Fibroblast of mammary gland (primary cell): Measurements from ENCODE around the gene NRXN3.

Experiments used
- DNase-seq: peaks from one replicate; pipeline ENCODE4 v3.0.0-alpha.2; 2010; ENCODE audit warnings: low read depth
- H3K4me3 ChIP-seq: 2 replicates; pipeline ENCODE4 v1.5.1; 2011; ENCODE audit warnings: low read depth, mild to moderate bottlenecking, low read length, moderate library complexity; ENCODE audit not compliant: control insufficient read depth
- CTCF ChIP-seq: conservative IDR thresholded peaks from 2 replicates; pipeline ENCODE4 v1.5.1; 2011; ENCODE audit warnings: low read depth, low read length, inconsistent platforms; ENCODE audit not compliant: control insufficient read depth, insufficient read depth

The NRXN3 gene

GRCh38 chr14:79878785-79879184 is 1708.6 kb downstream of the NRXN3 start:
- TF ChIP-seq CTCF: no peak
- H3K4me3 ChIP-seq: no peak overlapping the region
- no peak for DNase-seq

- no peak for DNase-seq
- H3K4me3 ChIP-seq: no peak overlapping the region
- TF ChIP-seq CTCF: no peak
These were observed 1711.1 kb downstream of the NRXN3 start for GRCh38 chr14:79881299-79881698.

- no peak overlapping the region for H3K4me3 ChIP-seq
- no peak for TF ChIP-seq CTCF
- no peak for DNase-seq
These were observed 1720.4 kb downstream of the NRXN3 start for GRCh38 chr14:79890527-79890926.

GRCh38 chr14:79896009-79896408 is 1725.8 kb downstream of the NRXN3 start:
- no peak overlapping the region for H3K4me3 ChIP-seq
- peak; percentile 48 for DNase-seq
- TF ChIP-seq CTCF: no peak

GRCh38 chr14:79899610-79900009 is 1729.4 kb downstream of the NRXN3 start:
- no peak overlapping the region for H3K4me3 ChIP-seq
- no peak for TF ChIP-seq CTCF
- DNase-seq: no peak

- TF ChIP-seq CTCF: no peak
- no peak overlapping the region for H3K4me3 ChIP-seq
- DNase-seq: no peak
These were observed 1734.3 kb downstream of the NRXN3 start for GRCh38 chr14:79904497-79904896.

GRCh38 chr14:79906994-79907393 is 1736.8 kb downstream of the NRXN3 start:
- no peak for DNase-seq
- H3K4me3 ChIP-seq: no peak overlapping the region
- no peak for TF ChIP-seq CTCF
